ENCODE results near the gene SYNJ1. TPM values are rescaled to one million over a fixed set of nuclear protein-coding genes. Genes with fewer than 3 reads are reported as not detected.
A peak's percentile ranks its signal among the peaks of the same experiment; 100 is the strongest.

The SYNJ1 gene
- total and polyA plus RNA-seq, 2 of the 4 experiments (the other 2 are of a cell fraction), result 3.6 to 4.6 TPM

- CTCF ChIA-PET, result interaction anchor here (1.2 kb wide), 1 partner anchor 190 kb away, joined by 3 read pairs; no protein-coding TSS in a partner anchor
- H2AK5ac ChIP-seq (ENCODE audit: low read depth, low read length), result no peak overlapping the region
- no peaks in the 10 kb centered on the region; the same call in 1 of the 2 replicates for H3K9me1 ChIP-seq (ENCODE audit: insufficient read depth, low read length)
- H2AFZ ChIP-seq (replicated peaks; ENCODE audit: low read length, poor library complexity), result peak overlapping the region; percentile 37
- H3K4me2 ChIP-seq (ENCODE audit: low read depth, low read length), result no peak overlapping the region
- dilution Hi-C loops (cut with HindIII; ENCODE audit: low sequenced_read_pairs, unreplicated experiment), result no loop called here
- H2BK120ac ChIP-seq (ENCODE audit: low read depth, low read length), result no peak overlapping the region
- no peak overlapping the region; the same call in 2 of the 3 replicates for H2BK15ac ChIP-seq (ENCODE audit: low read depth, low read length)
- no TSS peak for BruUV-seq (replicated peaks)
- DNase-seq (no peak), ATAC-seq (ENCODE audit: low read depth) (no peak)
- no peak overlapping the region for H3K14ac ChIP-seq (replicated peaks; ENCODE audit: low read depth, low read length)
- H3K79me1 ChIP-seq (ENCODE audit: low read depth in 1 of 2, low read length in 2 of 2), result no peaks in the 10 kb centered on the region
- intact Hi-C loops (cut with micrococcal nuclease), result no loop called here
- H3K27ac ChIP-seq (ENCODE audit: insufficient read depth, low read length), result no peak overlapping the region
- in situ Hi-C loops (cut with MboI; ENCODE audit: low sequenced_read_pairs), result no loop called here
- no peak overlapping the region for H4K8ac ChIP-seq (ENCODE audit: low read depth in 2 of 2, low read length in 2 of 2)
- no peak overlapping the region for H2AK9ac ChIP-seq (replicated peaks; ENCODE audit: low read depth, low read length, poor library complexity)
- no peak overlapping the region for H4K5ac ChIP-seq (ENCODE audit: low read depth, low read length)
- no peak overlapping the region for H3K56ac ChIP-seq (ENCODE audit: extremely low read depth, insufficient read depth, low read length)
- no peak overlapping the region for H2BK20ac ChIP-seq (ENCODE audit: low read depth, low read length)
- no peak overlapping the region for H3K23ac ChIP-seq (ENCODE audit: low read depth, low read length)
- POLR2A ChIA-PET (ENCODE audit: unreplicated experiment), result no interaction called here
- no peaks in the 10 kb centered on the region for H3K4me1 ChIP-seq (ENCODE audit: control insufficient read depth, insufficient read depth, low read length)
- H4K91ac ChIP-seq (ENCODE audit: insufficient read depth, low read depth, low read length), result no peak overlapping the region
- H3K4me3 ChIP-seq (ENCODE audit: insufficient read depth, low read depth, low read length), result no peak overlapping the region
- H4K20me1 ChIP-seq (ENCODE audit: insufficient read depth, low read length), result no peaks in the 10 kb centered on the region
- WGBS, 2 experiments (ENCODE audit: extremely low coverage in 2 of 2, insufficient read length in 1 of 2), result no CpG with 5 or more reads among the region's 8 CpGs
- no peak overlapping the region for H3K4ac ChIP-seq (ENCODE audit: low read depth, low read length)
- no peaks in the 10 kb centered on the region for H3K9me3 ChIP-seq (ENCODE audit: control insufficient read depth, insufficient read depth, low read length)
- H3K27me3 ChIP-seq (ENCODE audit: control insufficient read depth, insufficient read depth, low read length), result no peaks in the 10 kb centered on the region
- H2BK5ac ChIP-seq (ENCODE audit: low read depth, low read length, poor library complexity, severe bottlenecking), result no peak overlapping the region
- TF ChIP-seq MAZ (IDR thresholded peaks at IDR 0.05; ENCODE audit: borderline replicate concordance, low read depth, low read length) (no peak), NFE2L2 (IDR thresholded peaks at IDR 0.05; ENCODE audit: low read depth, low read length) (no peak), USF2 (IDR thresholded peaks at IDR 0.05; ENCODE audit: low read depth, low read length) (no peak), RCOR1 (IDR thresholded peaks at IDR 0.05; ENCODE audit: insufficient replicate concordance, low read length) (no peak), POLR2A (IDR thresholded peaks at IDR 0.05; ENCODE audit: low read depth, low read length) (no peak), RFX5 (IDR thresholded peaks at IDR 0.05; ENCODE audit: low read depth, low read length) (no peak), MXI1 (IDR thresholded peaks at IDR 0.05; ENCODE audit: borderline replicate concordance, low read depth, low read length) (no peak), RAD21 (IDR thresholded peaks at IDR 0.05; ENCODE audit: low read length) (no peak), BHLHE40 (IDR thresholded peaks at IDR 0.05; ENCODE audit: low read depth, low read length) (no peak), SMC3 (IDR thresholded peaks at IDR 0.05; ENCODE audit: low read depth, low read length) (no peak), MAFK (IDR thresholded peaks at IDR 0.05; ENCODE audit: low read depth, low read length) (no peak), ELK1 (IDR thresholded peaks at IDR 0.05; ENCODE audit: borderline replicate concordance, low read depth, low read length) (no peak), CHD1 (IDR thresholded peaks at IDR 0.05; ENCODE audit: low read depth, low read length) (no peak)
- H3K9ac ChIP-seq (ENCODE audit: low read depth, low read length), result no peak overlapping the region
- no peaks in the 10 kb centered on the region; the same call in 1 of the 2 replicates for H3K36me3 ChIP-seq (ENCODE audit: control insufficient read depth, insufficient read depth, low read length)
- no peak overlapping the region for H3K18ac ChIP-seq (ENCODE audit: low read depth, low read length)
Measured at GRCh38 chr21:32593690-32594089, 134.1 kb downstream of the SYNJ1 start.
